ENCODE results near the gene RSBN1L.
A peak's percentile ranks its signal among the peaks of the same experiment; 100 is the strongest.
"Not testable (repeated sequence)": the region's sequence is repeated elsewhere in the genome, so short reads cannot be mapped to it uniquely, and the experiment has no call there.

RSBN1L gene

GRCh38 chr7:77690289-77690688, 6.0 kb upstream of the RSBN1L start:
- DNase-seq = no peak

DNA sequence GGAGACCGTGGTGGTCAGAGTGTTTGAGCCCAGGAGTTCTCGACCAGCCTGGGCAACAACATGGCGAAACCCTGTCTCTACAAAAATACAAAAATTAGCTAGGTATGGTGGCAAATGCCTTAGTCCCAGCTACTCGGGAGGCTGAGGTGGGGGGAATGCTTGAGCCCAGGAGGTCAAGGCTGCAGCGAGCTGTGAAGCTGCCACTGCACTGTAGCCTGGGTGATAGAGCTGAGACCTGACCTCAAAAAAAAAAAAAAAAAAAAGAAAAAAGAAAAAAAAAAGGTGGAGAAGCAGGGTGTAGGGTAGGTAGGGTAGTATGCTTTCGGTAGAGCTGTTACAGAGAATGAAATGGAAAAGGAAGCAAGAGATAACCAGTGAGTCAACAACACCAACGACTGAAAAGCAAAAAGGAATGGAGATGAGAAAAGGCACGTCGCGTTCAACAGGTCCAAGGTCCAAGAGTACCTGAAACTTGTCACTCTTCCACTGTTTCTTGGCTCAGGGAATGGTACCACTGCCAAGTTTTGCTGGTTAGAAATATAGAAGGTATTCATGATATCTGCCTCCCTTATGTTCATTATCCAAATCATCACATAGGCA, 4.3 kb upstream of the RSBN1L start:
- no peak for DNase-seq

DNA sequence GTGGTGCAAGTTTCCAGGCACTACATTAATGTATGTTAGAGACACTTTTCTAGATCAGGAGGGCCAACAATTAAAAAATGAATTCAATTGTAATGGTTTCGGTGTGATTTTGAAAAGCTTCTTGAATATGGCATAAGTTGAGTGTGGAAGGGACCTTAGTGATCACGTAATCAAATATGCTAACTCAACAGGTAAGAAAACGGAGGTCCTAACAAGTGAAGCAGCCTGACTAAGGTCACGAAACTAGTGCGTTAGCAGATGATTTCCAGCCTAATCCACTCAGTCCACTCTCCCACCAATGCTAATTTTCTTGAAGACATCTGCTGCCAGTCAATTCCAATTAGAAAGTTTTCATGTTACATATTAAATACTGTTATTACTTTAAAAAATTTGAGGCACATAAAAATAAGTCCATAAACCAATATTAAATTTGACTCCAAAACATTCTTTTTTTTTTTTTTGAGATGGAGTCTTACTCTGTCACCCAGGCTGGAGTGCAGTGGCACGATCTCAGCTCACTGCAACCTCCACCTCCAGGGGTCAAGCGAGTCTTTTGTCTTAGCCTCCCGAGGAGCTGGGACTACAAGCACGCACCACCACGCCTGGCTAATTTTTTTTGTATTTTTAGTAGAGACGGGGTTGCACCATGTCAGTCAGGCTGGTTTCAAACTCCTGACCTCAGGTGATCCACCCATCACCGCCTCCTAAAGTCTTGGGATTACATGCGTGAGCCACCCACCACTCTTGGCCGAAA, 2.3 kb upstream of the RSBN1L start:
- DNase-seq = no peak

DNA sequence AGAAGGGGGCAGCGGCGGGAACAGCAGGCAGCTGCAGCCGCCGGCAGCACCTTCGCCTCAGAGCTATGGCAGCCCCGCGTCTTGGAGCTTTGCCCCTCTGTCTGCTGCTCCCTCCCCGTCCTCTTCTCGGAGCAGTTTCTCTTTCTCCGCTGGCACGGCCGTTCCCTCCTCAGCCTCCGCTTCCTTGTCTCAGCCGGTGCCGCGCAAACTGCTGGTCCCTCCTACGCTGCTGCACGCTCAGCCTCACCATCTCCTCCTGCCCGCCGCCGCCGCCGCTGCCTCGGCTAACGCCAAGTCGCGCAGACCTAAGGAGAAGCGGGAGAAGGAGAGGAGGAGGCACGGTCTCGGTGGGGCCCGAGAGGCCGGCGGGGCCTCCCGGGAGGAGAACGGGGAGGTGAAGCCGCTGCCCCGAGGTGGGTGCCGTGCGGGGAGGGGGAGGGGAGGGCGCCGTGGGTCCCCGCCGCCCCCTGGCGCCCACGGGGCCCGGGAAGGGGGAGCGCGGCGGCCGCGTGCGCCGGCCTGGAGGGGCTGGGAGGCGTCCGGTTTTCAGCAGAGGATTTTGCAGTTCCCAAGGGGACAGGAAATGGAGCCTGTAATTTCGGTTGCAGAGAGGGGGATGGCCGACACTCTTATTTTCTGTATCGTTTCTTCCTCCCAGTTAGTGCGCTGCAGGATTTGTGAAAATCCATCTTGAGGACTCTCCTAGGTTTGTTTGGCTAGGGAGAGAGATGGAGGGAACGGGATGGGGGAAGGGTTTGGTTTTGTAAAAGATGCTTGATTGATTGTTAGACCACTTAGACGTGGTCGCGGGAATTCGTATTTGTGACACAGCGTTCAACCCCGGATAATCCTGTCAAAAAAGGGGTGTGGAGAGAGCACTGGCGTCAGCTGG, 630 bp downstream of the RSBN1L start:
- DNase-seq = peak; percentile 63 to 71

DNA sequence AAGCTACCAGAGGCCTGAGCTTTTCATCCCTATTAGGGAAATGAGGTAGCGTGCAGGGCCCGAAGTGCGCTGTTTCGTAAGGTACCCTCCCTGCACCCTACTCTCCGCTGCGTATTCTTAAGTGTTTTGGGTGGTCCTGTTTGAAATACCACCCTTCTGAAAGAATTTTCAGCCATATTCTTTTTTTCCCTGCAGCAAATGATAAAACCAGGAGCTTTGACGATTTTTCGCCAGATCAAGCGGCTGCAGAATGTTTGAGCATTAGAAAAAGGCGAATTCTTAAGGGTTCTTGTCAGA, 1.2 kb downstream of the RSBN1L start:
- DNase-seq = peak in 1 of 2 donors; percentile 33

GRCh38 chr7:77698042-77698625, 1.9 kb downstream of the RSBN1L start:
- DNase-seq = no peak

DNA sequence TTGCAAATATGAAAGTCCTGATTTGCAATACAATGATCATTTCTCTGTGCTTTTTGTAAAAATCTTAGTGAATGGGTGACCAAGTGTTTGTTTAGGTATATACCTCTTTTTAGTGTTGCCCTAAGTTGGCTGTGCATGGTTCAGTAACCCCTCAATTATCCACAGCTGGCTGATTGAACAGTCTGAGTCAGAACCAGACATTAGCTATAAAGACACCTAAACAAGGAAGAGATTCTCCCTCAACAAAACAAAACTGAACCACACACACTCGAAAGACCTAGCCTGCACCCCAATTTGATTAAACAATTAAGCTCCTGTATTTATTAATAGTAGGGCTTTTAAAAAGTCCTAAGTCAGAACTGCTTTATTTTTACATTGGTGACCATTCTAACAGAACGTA, 2.8 kb downstream of the RSBN1L start:
- no peak for DNase-seq

- DNase-seq = no peak
Observed at GRCh38 chr7:77702513-77702912, 6.3 kb downstream of the RSBN1L start.

DNA sequence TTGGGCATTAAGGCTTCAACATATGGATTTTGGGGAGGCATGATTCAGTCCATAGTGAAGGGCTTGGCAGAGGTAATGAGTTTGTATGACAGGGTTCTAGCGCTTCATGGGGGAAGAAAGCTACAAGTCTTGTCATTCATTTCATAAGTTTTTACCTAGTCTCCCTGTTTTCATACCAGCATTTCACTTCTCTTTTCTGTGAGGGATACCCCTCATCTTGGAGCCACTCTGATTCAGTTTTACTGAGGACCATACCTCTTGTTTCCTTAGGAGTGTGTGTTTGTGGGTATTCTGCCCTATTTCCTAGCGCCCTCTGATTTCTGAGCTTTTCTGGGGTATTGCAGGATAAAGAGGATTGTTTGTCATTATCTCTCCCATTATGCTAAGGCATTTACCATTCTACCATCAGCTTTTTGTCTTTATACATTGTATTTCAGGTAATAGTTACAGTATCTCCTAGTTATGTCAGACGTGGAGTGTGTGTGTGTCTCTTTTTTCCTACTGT, 6.8 kb downstream of the RSBN1L start:
- DNase-seq = no peak

DNA sequence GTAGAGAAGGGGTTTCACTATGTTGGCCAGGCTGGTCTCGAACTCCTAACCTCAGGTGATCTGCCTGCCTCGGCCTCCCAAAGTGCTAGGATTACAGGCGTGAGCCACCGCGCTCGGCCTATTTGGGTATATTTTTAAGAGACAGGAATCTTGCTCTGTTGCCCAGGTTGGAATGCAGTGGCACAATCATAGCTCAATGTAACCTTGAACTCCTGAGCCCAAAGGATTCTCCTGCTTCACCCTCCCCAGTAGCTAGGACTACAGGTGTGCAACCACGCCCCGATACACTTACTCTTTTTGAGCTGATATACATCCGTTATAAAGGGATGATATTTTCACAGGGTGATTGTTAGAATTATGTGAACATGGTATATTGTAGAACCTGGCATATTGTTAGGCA, 7.4 kb downstream of the RSBN1L start:
- DNase-seq = not testable (repeated sequence)

- no peak for DNase-seq
Observed at GRCh38 chr7:77707504-77707992, 11.3 kb downstream of the RSBN1L start.

- no peak for DNase-seq
Observed at GRCh38 chr7:77710067-77710466, 13.8 kb downstream of the RSBN1L start.

- no peak for DNase-seq
Observed at GRCh38 chr7:77710861-77711260, 14.6 kb downstream of the RSBN1L start.

DNA sequence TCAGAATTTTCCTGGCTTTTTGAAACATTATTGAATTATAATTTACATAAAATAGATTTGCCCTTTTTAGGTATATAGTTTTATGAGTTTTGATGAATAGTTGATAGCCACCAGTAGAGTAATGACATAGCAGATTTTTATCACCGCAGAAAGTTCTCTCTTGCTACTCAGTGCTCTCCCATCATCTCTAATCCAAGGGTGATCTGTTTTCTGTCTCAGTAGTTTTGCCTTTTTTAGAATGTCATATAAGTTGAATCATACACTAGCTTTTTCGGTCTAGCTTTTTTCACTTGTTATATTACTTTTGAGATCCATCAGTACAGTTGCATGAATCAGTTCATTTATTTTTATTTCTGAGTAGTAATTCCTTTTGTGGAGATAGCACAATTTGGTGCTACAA, 17.9 kb downstream of the RSBN1L start:
- no peak for DNase-seq

DNA sequence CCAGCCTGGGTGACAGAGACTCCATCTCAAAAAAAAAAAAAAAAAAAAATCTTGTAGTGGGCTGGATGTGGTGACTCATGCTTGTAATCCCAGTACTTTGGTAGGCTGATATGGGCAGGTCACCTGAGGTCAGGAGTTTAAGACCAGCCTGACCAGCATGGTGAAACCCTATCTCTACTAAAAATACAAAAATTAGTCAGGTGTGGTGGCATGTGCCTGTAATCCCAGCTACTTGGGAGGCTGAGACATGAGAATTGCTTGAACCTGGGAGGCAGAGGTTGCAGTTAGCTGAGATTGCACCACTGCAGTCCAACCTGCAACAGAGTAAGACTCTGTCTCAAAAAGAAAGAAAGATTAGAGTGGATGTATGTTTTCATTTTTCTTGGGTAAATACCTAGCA, 18.7 kb downstream of the RSBN1L start:
- DNase-seq = not testable (repeated sequence)

DNA sequence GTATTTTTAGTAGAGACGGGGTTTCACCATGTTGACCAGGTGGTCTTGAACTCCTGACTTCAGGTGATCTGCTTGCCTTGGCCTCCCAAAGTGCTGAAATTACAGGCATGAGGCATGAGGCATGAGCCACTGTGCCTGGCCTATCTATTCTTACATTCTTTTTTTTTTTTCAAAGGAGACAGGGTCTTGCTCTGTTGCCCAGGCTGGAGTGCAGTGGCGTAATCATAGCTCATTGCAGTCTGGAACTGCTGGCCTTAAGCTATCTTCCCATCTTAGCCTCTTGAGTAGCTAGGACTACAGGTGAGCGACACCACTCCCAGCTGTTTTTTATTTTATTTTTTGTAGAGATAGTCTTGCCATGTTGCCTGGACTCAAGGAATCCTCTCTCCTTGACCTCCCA, 20.5 kb downstream of the RSBN1L start:
- DNase-seq = no peak

GRCh38 chr7:77717566-77717965, 21.3 kb downstream of the RSBN1L start:
- not testable (repeated sequence) for DNase-seq

GRCh38 chr7:77727527-77727926, 31.3 kb downstream of the RSBN1L start:
- no peak for DNase-seq

DNA sequence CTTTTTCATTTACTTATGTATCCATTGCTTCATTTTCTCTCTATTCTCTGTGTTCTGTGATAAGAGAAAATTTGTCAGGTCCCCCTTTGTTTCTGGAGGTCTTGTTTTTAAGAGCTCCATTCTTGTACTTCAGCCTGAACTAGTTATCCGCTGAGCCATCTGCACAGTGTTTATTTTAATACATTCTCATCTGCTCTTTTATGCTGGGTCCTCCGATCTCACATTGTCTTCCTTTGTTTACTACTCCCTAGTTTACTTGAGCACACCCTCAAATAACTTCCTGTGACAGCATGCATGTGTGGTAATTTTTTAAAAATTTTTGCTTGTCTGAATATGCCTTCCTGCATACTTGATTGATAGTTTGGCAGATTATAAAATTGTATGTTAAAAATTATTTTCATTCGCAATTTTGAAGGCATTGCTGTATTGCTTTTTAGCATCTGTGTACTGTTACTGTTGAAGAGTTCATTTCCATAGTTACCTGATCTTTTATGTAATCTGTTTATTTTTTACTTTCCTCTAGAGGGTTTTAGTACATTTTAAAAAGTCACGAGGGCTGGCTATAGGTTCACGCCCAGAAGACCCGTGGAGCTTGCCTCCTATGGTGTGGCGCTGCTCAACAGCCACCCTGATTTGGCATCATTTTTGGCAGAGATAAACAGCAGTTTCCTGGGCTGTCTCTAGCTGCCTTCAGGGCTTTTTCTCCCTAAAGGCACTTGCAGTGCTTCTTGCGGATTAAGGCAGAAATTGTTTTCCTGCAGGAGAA, 31.9 kb downstream of the RSBN1L start:
- no peak for DNase-seq

DNA sequence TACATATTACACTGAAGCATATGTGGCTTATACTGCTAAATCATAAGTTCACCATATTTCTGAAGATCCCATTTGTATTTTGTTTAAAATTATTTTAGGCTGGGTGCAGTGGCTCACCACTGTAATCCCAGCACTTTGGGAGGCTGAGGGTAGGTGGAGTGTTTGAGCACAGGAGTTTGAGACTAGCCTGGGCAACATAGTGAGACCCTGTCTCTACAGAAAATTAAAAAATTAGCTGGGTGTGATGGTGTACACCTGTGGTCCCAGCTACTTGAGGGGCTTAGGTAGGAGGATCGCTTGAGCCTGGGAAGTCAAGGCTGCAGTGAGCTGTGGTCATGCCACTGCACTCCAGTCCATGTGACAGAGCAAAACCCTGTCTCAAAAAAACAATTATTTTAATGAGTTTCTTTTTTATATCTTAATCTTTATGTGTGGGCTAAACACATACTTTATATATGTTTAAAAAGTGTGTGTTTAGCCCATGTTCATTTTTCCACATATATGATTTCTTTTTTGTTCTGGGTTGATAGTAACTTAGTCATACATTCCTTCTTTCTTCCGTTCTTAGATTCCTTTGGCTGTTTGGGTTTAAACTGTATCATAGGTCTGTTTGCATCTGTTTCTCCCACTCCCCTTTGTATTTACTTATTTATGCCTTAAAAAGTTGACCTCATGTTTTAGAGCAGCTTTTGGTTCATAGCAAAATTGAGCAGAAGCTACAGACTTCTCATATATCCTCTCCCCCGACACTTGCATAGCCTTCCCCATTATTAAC, 33.5 kb downstream of the RSBN1L start:
- DNase-seq = no peak

- no peak for DNase-seq
Observed at GRCh38 chr7:77731716-77732115, 35.5 kb downstream of the RSBN1L start.
